ENCODE data around the gene SYCE3. TPM values are rescaled to one million over a fixed set of nuclear protein-coding genes. Genes with fewer than 3 reads are reported as not detected.
A peak's percentile ranks its signal among the peaks of the same experiment; 100 is the strongest.

Gene SYCE3
- total RNA-seq, 2 donors from 2014 or later, result not detected

GRCh38 chr22:50568626-50569025 lies 5.9 kb upstream of the SYCE3 start:
- Histone ChIP-seq H3K4me1 (peaks cover 0 to 3% of the 10 kb centered on the region in 2 donors), H3K4me3 (no peak overlapping the region), H3K27me3 (no peaks in the 10 kb centered on the region), H3K27ac (no peak overlapping the region), H3K36me3 (peaks cover 64% of the 10 kb centered on the region), H3K9me3 (no peaks in the 10 kb centered on the region)
- no peak for TF ChIP-seq CTCF (IDR thresholded peaks at IDR 0.05)
- no peak for DNase-seq (ENCODE audit: low spot score)

GRCh38 chr22:50567721-50568252 lies 5.1 kb upstream of the SYCE3 start:
- H3K27me3 ChIP-seq, result no peaks in the 10 kb centered on the region
- H3K4me3 ChIP-seq, result no peak overlapping the region
- H3K9me3 ChIP-seq, result no peaks in the 10 kb centered on the region
- peaks cover 0 to 10% of the 10 kb centered on the region in 2 donors for H3K4me1 ChIP-seq
- H3K36me3 ChIP-seq, result peaks cover 56% of the 10 kb centered on the region
- DNase-seq (ENCODE audit: low spot score), result no peak
- no peak overlapping the region for H3K27ac ChIP-seq
- TF ChIP-seq CTCF (IDR thresholded peaks at IDR 0.05), result no peak

GRCh38 chr22:50564289-50564688 lies 1.6 kb upstream of the SYCE3 start:
- TF ChIP-seq CTCF (IDR thresholded peaks at IDR 0.05), result no peak
- Histone ChIP-seq H3K4me1 (peaks cover 0 to 10% of the 10 kb centered on the region in 2 donors), H3K27me3 (no peaks in the 10 kb centered on the region), H3K36me3 (peaks cover 21% of the 10 kb centered on the region), H3K27ac (peak overlapping the region; percentile 79 to 89), H3K4me3 (no peak overlapping the region), H3K9me3 (no peaks in the 10 kb centered on the region)
- DNase-seq (ENCODE audit: low spot score), result no peak

- peak overlapping the region; percentile 79 to 89 for H3K27ac ChIP-seq
- no peak for DNase-seq (ENCODE audit: low spot score)
These were observed 868 bp upstream of the SYCE3 start for GRCh38 chr22:50563413-50564160.

More at GRCh38 chr22:50563413-50564160, 868 bp upstream of the SYCE3 start:
- Histone ChIP-seq H3K4me3 (peak overlapping the region; percentile 49 to 64), H3K27me3 (no peaks in the 10 kb centered on the region), H3K4me1 (peaks cover 0 to 10% of the 10 kb centered on the region in 2 donors), H3K9me3 (no peaks in the 10 kb centered on the region), H3K36me3 (peaks cover 14% of the 10 kb centered on the region)
- TF ChIP-seq CTCF (IDR thresholded peaks at IDR 0.05), result no peak

All from right atrium auricular region (tissue), 2 donors.